ENCODE measurements around the gene CST4. TPM values are rescaled to one million over a fixed set of nuclear protein-coding genes. Genes with fewer than 3 reads are reported as not detected.

CST4 gene
- total and polyA plus RNA-seq, 10 of the 15 experiments (the other 5 are each of a cell fraction or from before 2014, with no cell fraction given), result not detected

DNA sequence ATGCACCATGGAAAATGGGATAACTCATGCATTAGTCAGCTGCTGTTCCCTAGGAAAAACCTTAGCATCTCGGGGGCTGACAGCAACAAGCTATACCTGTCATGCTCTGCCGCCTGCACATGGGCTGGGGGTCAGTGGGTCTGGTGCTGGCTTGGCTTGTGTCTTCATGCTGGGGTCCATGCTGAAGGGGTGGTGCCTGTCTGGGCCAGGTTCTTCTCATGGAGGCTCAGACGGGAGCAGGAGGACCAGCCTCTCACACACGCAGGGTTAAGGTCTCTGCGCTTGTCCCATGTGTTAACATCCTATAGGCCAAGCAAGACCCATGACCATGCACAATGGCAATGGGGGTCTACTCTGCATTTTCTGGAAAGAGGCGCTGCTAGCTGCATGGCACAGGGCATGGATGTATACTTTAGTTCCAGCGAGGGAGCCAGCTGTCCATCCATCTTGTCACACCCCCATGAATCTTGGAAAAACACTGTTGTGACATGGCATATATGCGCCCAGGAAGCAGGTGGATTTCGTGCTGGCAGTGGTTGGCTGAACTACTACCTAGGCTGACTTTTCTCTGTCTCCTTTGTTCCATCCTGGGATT is 26.5 kb downstream of the CST4 start:
- WGBS (ENCODE audit: insufficient coverage, insufficient replicate concordance, low lambda C conversion rate, missing lambda C conversion rate), result 40% methylated on average over 9 of the region's 9 CpGs
- POLR2A ChIA-PET, result no interaction called here

More for the DNA sequence above, 26.5 kb downstream of the CST4 start:
- in situ Hi-C loops (cut with MboI), result no loop called here
- no peak for FAIRE-seq
- Histone ChIP-seq H3K9ac (ENCODE audit: control insufficient read depth, insufficient read depth, low read length) (no peak overlapping the region), H3K79me2 (ENCODE audit: control insufficient read depth, insufficient read depth, low read length) (no peaks in the 10 kb centered on the region), H3K9me3 (replicated peaks; ENCODE audit: control insufficient read depth, insufficient read depth, low read length) (no peaks in the 10 kb centered on the region), H3K4me2 (ENCODE audit: control insufficient read depth, insufficient read depth) (no peak overlapping the region), H3K4me1 (ENCODE audit: control insufficient read depth, insufficient read depth, low read length) (no peaks in the 10 kb centered on the region), H2AFZ (ENCODE audit: control insufficient read depth, low read depth, low read length) (no peak overlapping the region), H3K27me3 (replicated peaks in 1 of 2; ENCODE audit: control insufficient read depth in 2 of 2, insufficient read depth in 2 of 2, low read length in 1 of 2) (no peaks in the 10 kb centered on the region), H3K36me3 (ENCODE audit: control insufficient read depth in 2 of 2, insufficient read depth in 2 of 2, low read length in 1 of 2) (no peaks in the 10 kb centered on the region), H3K4me3 (no peak overlapping the region), H3K27ac (ENCODE audit: control insufficient read depth, insufficient read depth) (no peak overlapping the region), H4K20me1 (ENCODE audit: control insufficient read depth, insufficient read depth) (no peaks in the 10 kb centered on the region)
- ATAC-seq, result no peak
- no TSS peak for BruUV-seq (replicated peaks)
- ChIA-PET SMC1A (ENCODE audit: uncharacterized antibody, unreplicated experiment) (interaction anchor here (1.3 kb wide), 1 partner anchor 8 kb away, joined by 5 read pairs; no protein-coding TSS in a partner anchor), CTCF (interaction anchor here (1.0 kb wide), 1 partner anchor 8 kb away, joined by 3 read pairs; no protein-coding TSS in a partner anchor), RAD21 (ENCODE audit: unreplicated experiment) (no interaction called here)
- no peak for DNase-seq (ENCODE audit: low read depth, low spot score)
- no peak for TF ChIP-seq TCF12 (IDR thresholded peaks at IDR 0.05; ENCODE audit: low read depth, low read length)
- no peak for TF ChIP-seq ESRRA (IDR thresholded peaks at IDR 0.05; ENCODE audit: low read length)
- no peak for TF ChIP-seq RUNX3 (IDR thresholded peaks at IDR 0.05; ENCODE audit: low read length)
- TF ChIP-seq CHD2 (IDR thresholded peaks at IDR 0.05; ENCODE audit: borderline replicate concordance, low read depth, low read length), result no peak
- no peak for TF ChIP-seq SMC3 (IDR thresholded peaks at IDR 0.05; ENCODE audit: borderline replicate concordance, low read length)
- no peak for TF ChIP-seq GATAD2B (conservative IDR thresholded peaks at IDR 0.05; ENCODE audit: low read depth)
- no peak for TF ChIP-seq RAD21 (IDR thresholded peaks at IDR 0.05; ENCODE audit: insufficient read depth, low read depth, low read length)
- no peak for TF ChIP-seq KLF5 (IDR thresholded peaks at IDR 0.05; ENCODE audit: partially characterized antibody)
- no peak for TF ChIP-seq STAT3 (IDR thresholded peaks at IDR 0.05; ENCODE audit: low read depth, low read length)
- no peak for TF ChIP-seq MEF2A (IDR thresholded peaks at IDR 0.05; ENCODE audit: insufficient read depth, low read depth, low read length)
- no peak for TF ChIP-seq EP300 (IDR thresholded peaks at IDR 0.05; ENCODE audit: borderline replicate concordance in 1 of 2, control insufficient read depth in 1 of 2, low read depth in 2 of 2, low read length in 2 of 2)
- TF ChIP-seq MXI1 (IDR thresholded peaks at IDR 0.05; ENCODE audit: low read depth, low read length), result no peak
- TF ChIP-seq, protein P1, sequence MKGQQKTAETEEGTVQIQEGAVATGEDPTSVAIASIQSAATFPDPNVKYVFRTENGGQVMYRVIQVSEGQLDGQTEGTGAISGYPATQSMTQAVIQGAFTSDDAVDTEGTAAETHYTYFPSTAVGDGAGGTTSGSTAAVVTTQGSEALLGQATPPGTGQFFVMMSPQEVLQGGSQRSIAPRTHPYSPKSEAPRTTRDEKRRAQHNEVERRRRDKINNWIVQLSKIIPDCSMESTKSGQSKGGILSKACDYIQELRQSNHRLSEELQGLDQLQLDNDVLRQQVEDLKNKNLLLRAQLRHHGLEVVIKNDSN (IDR thresholded peaks at IDR 0.05; ENCODE audit: borderline replicate concordance, extremely low read length, insufficient read depth, low read depth, low read length), result no peak
- no peak for TF ChIP-seq LARP7 (IDR thresholded peaks at IDR 0.05)
- TF ChIP-seq, protein P2, sequence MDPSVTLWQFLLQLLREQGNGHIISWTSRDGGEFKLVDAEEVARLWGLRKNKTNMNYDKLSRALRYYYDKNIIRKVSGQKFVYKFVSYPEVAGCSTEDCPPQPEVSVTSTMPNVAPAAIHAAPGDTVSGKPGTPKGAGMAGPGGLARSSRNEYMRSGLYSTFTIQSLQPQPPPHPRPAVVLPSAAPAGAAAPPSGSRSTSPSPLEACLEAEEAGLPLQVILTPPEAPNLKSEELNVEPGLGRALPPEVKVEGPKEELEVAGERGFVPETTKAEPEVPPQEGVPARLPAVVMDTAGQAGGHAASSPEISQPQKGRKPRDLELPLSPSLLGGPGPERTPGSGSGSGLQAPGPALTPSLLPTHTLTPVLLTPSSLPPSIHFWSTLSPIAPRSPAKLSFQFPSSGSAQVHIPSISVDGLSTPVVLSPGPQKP (IDR thresholded peaks at IDR 0.05; ENCODE audit: low read depth, low read length), result no peak
- no peak for TF ChIP-seq ZNF207 (IDR thresholded peaks at IDR 0.05; ENCODE audit: borderline replicate concordance)
- TF ChIP-seq TARDBP (IDR thresholded peaks at IDR 0.05; ENCODE audit: borderline replicate concordance), result no peak
- TF ChIP-seq, protein P3, sequence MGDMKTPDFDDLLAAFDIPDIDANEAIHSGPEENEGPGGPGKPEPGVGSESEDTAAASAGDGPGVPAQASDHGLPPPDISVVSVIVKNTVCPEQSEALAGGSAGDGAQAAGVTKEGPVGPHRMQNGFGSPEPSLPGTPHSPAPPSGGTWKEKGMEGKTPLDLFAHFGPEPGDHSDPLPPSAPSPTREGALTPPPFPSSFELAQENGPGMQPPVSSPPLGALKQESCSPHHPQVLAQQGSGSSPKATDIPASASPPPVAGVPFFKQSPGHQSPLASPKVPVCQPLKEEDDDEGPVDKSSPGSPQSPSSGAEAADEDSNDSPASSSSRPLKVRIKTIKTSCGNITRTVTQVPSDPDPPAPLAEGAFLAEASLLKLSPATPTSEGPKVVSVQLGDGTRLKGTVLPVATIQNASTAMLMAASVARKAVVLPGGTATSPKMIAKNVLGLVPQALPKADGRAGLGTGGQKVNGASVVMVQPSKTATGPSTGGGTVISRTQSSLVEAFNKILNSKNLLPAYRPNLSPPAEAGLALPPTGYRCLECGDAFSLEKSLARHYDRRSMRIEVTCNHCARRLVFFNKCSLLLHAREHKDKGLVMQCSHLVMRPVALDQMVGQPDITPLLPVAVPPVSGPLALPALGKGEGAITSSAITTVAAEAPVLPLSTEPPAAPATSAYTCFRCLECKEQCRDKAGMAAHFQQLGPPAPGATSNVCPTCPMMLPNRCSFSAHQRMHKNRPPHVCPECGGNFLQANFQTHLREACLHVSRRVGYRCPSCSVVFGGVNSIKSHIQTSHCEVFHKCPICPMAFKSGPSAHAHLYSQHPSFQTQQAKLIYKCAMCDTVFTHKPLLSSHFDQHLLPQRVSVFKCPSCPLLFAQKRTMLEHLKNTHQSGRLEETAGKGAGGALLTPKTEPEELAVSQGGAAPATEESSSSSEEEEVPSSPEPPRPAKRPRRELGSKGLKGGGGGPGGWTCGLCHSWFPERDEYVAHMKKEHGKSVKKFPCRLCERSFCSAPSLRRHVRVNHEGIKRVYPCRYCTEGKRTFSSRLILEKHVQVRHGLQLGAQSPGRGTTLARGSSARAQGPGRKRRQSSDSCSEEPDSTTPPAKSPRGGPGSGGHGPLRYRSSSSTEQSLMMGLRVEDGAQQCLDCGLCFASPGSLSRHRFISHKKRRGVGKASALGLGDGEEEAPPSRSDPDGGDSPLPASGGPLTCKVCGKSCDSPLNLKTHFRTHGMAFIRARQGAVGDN (IDR thresholded peaks at IDR 0.05), result no peak
- TF ChIP-seq HDAC6 (IDR thresholded peaks at IDR 0.05; ENCODE audit: unreplicated experiment), result no peak
- intact Hi-C loops (cut with micrococcal nuclease; ENCODE audit: unreplicated experiment), result no loop called here

Measured in GM12878 (cell line).